Skeletal muscle tissue (tissue), 4 donors: Measurements from ENCODE around the gene FAF1. TPM values are rescaled to one million over a fixed set of nuclear protein-coding genes. Genes with fewer than 3 reads are reported as not detected.

ENCODE experiments used
- H3K27ac ChIP-seq: one replicate; pipeline ENCODE4 v1.7.0; 2013; ENCODE audit warnings: mild to moderate bottlenecking, low read depth, low read length, inconsistent platforms
- H3K27me3 ChIP-seq, 3 donors: one replicate each; pipeline ENCODE4 v1.7.0; 2013; ENCODE audit warnings: low read length in 3 of 3; ENCODE audit not compliant: control insufficient read depth in 3 of 3, insufficient read depth in 3 of 3
- H3K36me3 ChIP-seq, 3 donors: one replicate each; pipeline ENCODE4 v1.7.0; 2013; ENCODE audit warnings: low read length in 3 of 3; ENCODE audit not compliant: control insufficient read depth in 3 of 3, insufficient read depth in 3 of 3
- H3K4me1 ChIP-seq, 3 donors: one replicate each; pipeline ENCODE4 v1.7.0; 2013; ENCODE audit warnings: low read length in 3 of 3, mild to moderate bottlenecking in 3 of 3; ENCODE audit not compliant: control insufficient read depth in 3 of 3, insufficient read depth in 3 of 3
- H3K4me3 ChIP-seq, 3 donors: one replicate each; pipeline ENCODE4 v1.7.0; 2013; ENCODE audit warnings: low read length in 3 of 3
- H3K9ac ChIP-seq, 3 donors: one replicate each; pipeline ENCODE4 v1.7.0; 2013; ENCODE audit warnings: low read length in 3 of 3, mild to moderate bottlenecking in 3 of 3, moderate library complexity in 2 of 3, low read depth in 1 of 3
- H3K9me3 ChIP-seq, 3 donors: one replicate each; pipeline ENCODE4 v1.7.0; 2013; ENCODE audit warnings: low read length in 3 of 3; ENCODE audit not compliant: control insufficient read depth in 3 of 3
- total RNA-seq: library from RNA; depleted of rRNA; stranded (reverse); fragments of >200 nt; gene quantifications from one replicate; pipeline ENCODE4 v1.2.3, GENCODE V29; 2014
- donor health status: Osteomylitis.

Gene FAF1
- total RNA-seq, 1 donor from 2014 or later: 41.2 TPM

GRCh38 chr1:50973255-50973654 is 13.2 kb upstream of the FAF1 start:
- Histone ChIP-seq H3K36me3 (no peaks in the 10 kb centered on the region), H3K4me3 (peak overlapping the region in 1 of 3 donors; percentile 99), H3K4me1 (peaks cover 4 to 26% (median 17%) of the 10 kb centered on the region in 3 donors), H3K27ac (no peak overlapping the region), H3K9me3 (no peaks in the 10 kb centered on the region), H3K9ac (no peak overlapping the region), H3K27me3 (no peaks in the 10 kb centered on the region)

- Histone ChIP-seq H3K27me3 (no peaks in the 10 kb centered on the region), H3K9ac (peak overlapping the region in 1 of 3 donors; percentile 65), H3K9me3 (no peaks in the 10 kb centered on the region), H3K4me3 (peak overlapping the region in 1 of 3 donors; percentile 99), H3K36me3 (no peaks in the 10 kb centered on the region), H3K4me1 (peaks cover 4 to 23% (median 17%) of the 10 kb centered on the region in 3 donors), H3K27ac (no peak overlapping the region)
These were observed 12.7 kb upstream of the FAF1 start for GRCh38 chr1:50972766-50973165.

GRCh38 chr1:50971748-50972305 is 11.8 kb upstream of the FAF1 start:
- Histone ChIP-seq H3K9ac (peak overlapping the region; percentile 18 to 95 (median 66)), H3K36me3 (no peaks in the 10 kb centered on the region), H3K27ac (no peak overlapping the region), H3K4me3 (peak overlapping the region in 1 of 3 donors; percentile 99), H3K27me3 (no peaks in the 10 kb centered on the region), H3K4me1 (peaks cover 4 to 25% (median 23%) of the 10 kb centered on the region in 3 donors), H3K9me3 (no peaks in the 10 kb centered on the region)

- Histone ChIP-seq H3K9me3 (no peaks in the 10 kb centered on the region), H3K4me3 (peak overlapping the region; percentile 95 to 99 (median 98)), H3K27ac (peak overlapping the region; percentile 96), H3K4me1 (peaks cover 0 to 23% (median 19%) of the 10 kb centered on the region in 3 donors), H3K36me3 (no peaks in the 10 kb centered on the region), H3K9ac (peak overlapping the region; percentile 95 to 98 (median 95)), H3K27me3 (no peaks in the 10 kb centered on the region)
These were observed 11.0 kb upstream of the FAF1 start for GRCh38 chr1:50970931-50971582.

- Histone ChIP-seq H3K9ac (peak overlapping the region; percentile 95 to 98 (median 95)), H3K9me3 (no peaks in the 10 kb centered on the region), H3K4me3 (peak overlapping the region; percentile 95 to 99 (median 98)), H3K36me3 (no peaks in the 10 kb centered on the region), H3K27me3 (no peaks in the 10 kb centered on the region), H3K27ac (peak overlapping the region; percentile 96), H3K4me1 (peaks cover 0 to 23% (median 19%) of the 10 kb centered on the region in 3 donors)
These were observed 10.4 kb upstream of the FAF1 start for GRCh38 chr1:50970509-50970887.

- H3K9ac ChIP-seq: peak within 1 kb of the TSS; percentile 95 to 98 (median 95)
- H3K27ac ChIP-seq: peak within 1 kb of the TSS; percentile 96
- H3K4me3 ChIP-seq: peak within 1 kb of the TSS; percentile 95 to 99 (median 98)
- H3K27me3 ChIP-seq: no peaks in the 10 kb centered on the region
- no peaks in the 10 kb centered on the region for H3K36me3 ChIP-seq
- no peaks in the 10 kb centered on the region for H3K9me3 ChIP-seq
- H3K4me1 ChIP-seq: peaks cover 0 to 23% (median 19%) of the 10 kb centered on the region in 3 donors
These were observed 9.8 kb upstream of the FAF1 start, which contains the start of gene CDKN2C for GRCh38 chr1:50969611-50970508. Gene CDKN2C (plus strand): TSS chr1:50970245. CDS start chr1:50970369, 124 bp downstream.

- Histone ChIP-seq H3K27me3 (no peaks in the 10 kb centered on the region), H3K4me3 (peak overlapping the region; percentile 95 to 99 (median 98)), H3K9ac (peak overlapping the region; percentile 95 to 98 (median 95)), H3K27ac (peak overlapping the region; percentile 96), H3K36me3 (no peaks in the 10 kb centered on the region), H3K4me1 (peaks cover 0 to 23% (median 19%) of the 10 kb centered on the region in 3 donors), H3K9me3 (no peaks in the 10 kb centered on the region)
These were observed 8.9 kb upstream of the FAF1 start for GRCh38 chr1:50968821-50969610.

- Histone ChIP-seq H3K9me3 (no peaks in the 10 kb centered on the region), H3K27me3 (no peaks in the 10 kb centered on the region), H3K36me3 (no peaks in the 10 kb centered on the region), H3K27ac (peak overlapping the region; percentile 96), H3K4me3 (peak overlapping the region; percentile 95 to 99 (median 98)), H3K9ac (peak overlapping the region; percentile 95 to 98 (median 95)), H3K4me1 (peaks cover 0 to 23% (median 15%) of the 10 kb centered on the region in 3 donors)
These were observed 8.2 kb upstream of the FAF1 start for GRCh38 chr1:50968158-50968820.
